BJ (cell line): ENCODE measurements around the gene AFF1. TPM values are rescaled to one million over a fixed set of nuclear protein-coding genes. Genes with fewer than 3 reads are reported as not detected.

Experiments used
- CTCF ChIA-PET: fragments of 350-600 bp; formaldehyde crosslinking; extraction: SDS; loops from one replicate; lab custom pipeline; 2021; ENCODE audit warnings: antibody characterized with exemption, inconsistent platforms; lab: Yijun Ruan, JAX
- POLR2A ChIA-PET: fragments of 300-600 bp; sonication (Branson Sonifier 250); formaldehyde crosslinking; extraction: SDS; loops from one replicate; lab custom pipeline; 2021; ENCODE audit warnings: antibody characterized with exemption; lab: Charles Lee
- DNase-seq: peaks from one replicate; pipeline ENCODE4 v3.0.0-alpha.2; 2011; ENCODE audit warnings: low read depth
- H3K27me3 ChIP-seq: 2 replicates; pipeline ENCODE4 v1.6.0; 2011; ENCODE audit warnings: low read length; ENCODE audit not compliant: control insufficient read depth, insufficient read depth
- H3K36me3 ChIP-seq: 2 replicates; pipeline ENCODE4 v1.5.1; 2011; ENCODE audit warnings: low read length; ENCODE audit not compliant: control insufficient read depth, insufficient read depth
- H3K4me3 ChIP-seq: 2 replicates; pipeline ENCODE4 v1.5.1; 2011; ENCODE audit warnings: low read depth, mild to moderate bottlenecking, control low read depth, low read length
- polyA plus RNA-seq: library from polyadenylated mRNA; depleted of rRNA; stranded (reverse); fragments of >200 nt; gene quantifications from 2 replicates; pipeline ENCODE4 v1.2.3, GENCODE V29; 2011
- TF ChIP-seq, protein P1 (sequence below): IDR thresholded peaks from 2 replicates; pipeline ENCODE4 v1.5.1; 2011; ENCODE audit warnings: low read depth, mild to moderate bottlenecking, control low read depth, inconsistent platforms, low read length, moderate library complexity; ENCODE audit not compliant: insufficient read depth

AFF1 gene
- polyA plus RNA-seq, 1 experiment, result 11.0 TPM

DNA sequence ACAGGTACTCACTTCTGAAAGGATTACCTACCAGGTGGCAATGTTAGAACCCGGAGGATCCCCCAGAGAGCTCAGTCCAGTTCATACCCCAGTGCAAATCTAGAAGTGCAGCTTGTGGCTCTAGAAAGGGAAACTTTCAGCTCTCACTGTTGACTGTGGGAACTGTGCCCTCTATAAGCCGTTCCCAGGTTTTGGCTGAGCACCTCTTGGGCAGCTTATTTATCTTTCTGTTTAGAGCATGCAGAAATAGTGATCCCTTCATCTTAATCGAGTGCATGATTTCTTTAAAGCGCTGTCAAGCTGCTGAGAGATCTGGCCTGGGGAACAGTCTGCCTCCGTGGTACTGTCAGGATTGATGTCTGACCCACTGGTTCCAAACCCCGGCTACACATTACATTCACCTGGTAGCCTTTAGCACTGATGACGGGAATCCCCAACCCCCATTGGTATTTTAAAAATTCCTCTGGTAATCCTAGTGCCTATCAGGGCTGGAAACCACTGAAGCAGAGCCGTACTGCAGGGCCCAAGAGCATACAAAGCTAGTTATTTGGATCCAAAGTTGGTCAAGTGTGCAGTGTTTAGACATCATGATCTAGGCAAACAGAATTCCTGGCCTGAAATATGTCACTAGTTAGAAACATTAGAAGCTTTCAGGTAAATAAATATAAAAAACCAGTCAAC lies 182.4 kb downstream of the AFF1 start:
- POLR2A ChIA-PET, result interaction anchor here (0.5 kb wide), 1 partner anchor 18 kb away, joined by 4 read pairs; no protein-coding TSS in a partner anchor
- no peak for DNase-seq
- Histone ChIP-seq H3K36me3 (peaks cover 11% of the 10 kb centered on the region), H3K27me3 (no peaks in the 10 kb centered on the region), H3K4me3 (no peak overlapping the region)
- TF ChIP-seq, protein P1, sequence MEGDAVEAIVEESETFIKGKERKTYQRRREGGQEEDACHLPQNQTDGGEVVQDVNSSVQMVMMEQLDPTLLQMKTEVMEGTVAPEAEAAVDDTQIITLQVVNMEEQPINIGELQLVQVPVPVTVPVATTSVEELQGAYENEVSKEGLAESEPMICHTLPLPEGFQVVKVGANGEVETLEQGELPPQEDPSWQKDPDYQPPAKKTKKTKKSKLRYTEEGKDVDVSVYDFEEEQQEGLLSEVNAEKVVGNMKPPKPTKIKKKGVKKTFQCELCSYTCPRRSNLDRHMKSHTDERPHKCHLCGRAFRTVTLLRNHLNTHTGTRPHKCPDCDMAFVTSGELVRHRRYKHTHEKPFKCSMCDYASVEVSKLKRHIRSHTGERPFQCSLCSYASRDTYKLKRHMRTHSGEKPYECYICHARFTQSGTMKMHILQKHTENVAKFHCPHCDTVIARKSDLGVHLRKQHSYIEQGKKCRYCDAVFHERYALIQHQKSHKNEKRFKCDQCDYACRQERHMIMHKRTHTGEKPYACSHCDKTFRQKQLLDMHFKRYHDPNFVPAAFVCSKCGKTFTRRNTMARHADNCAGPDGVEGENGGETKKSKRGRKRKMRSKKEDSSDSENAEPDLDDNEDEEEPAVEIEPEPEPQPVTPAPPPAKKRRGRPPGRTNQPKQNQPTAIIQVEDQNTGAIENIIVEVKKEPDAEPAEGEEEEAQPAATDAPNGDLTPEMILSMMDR, result no peak
- CTCF ChIA-PET, result interaction anchor here (0.8 to 2.6 kb wide), 6 partner anchors 9 to 195 kb away, joined by 3 to 10 read pairs (median 4); no protein-coding TSS in a partner anchor

DNA sequence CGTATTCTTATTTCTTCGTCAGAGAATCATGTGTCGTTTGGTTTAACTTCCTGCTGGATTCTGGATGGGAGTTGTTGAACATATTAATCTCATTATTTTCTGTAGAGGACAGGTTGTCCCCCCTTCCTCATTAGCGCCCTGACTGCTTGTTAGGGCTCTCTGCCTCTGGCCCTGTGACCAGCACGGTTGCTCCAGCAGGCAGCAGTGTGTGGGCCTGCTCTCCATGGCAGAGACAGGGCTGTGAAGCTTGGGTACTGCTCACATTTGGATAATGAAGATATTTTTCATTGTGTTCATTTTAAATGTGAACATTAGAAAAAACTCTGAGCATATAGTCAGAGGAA lies 182.9 kb downstream of the AFF1 start:
- Histone ChIP-seq H3K4me3 (no peak overlapping the region), H3K36me3 (peaks cover 11% of the 10 kb centered on the region), H3K27me3 (no peaks in the 10 kb centered on the region)
- DNase-seq, result no peak
- CTCF ChIA-PET, result interaction anchor here (0.5 to 2.6 kb wide), 5 partner anchors 8 to 207 kb away, joined by 3 to 10 read pairs (median 4); no protein-coding TSS in a partner anchor
- POLR2A ChIA-PET, result no interaction called here
- TF ChIP-seq, protein P1, result no peak

DNA sequence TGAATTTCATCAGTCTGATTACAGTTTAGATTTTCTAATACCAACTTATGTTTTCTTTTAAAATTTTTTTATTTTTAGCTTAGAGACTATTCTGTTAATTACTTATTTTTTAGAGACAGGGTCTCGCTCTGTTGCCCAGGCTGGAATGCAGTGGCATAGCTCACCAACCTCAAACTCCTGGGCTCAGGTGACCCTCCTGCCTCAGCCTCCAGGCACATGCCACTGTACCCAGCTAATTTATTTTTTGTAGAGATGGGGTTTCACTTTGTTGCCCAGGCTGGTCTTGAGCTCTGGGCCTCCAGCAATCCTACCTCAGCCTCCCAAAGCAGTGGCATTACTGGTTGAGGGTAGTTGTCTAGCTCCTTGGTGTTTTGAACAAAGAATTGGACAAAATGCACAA lies 183.6 kb downstream of the AFF1 start:
- Histone ChIP-seq H3K27me3 (no peaks in the 10 kb centered on the region), H3K4me3 (no peak overlapping the region), H3K36me3 (peaks cover 11% of the 10 kb centered on the region)
- ChIA-PET POLR2A (no interaction called here), CTCF (interaction anchor here (0.5 to 2.6 kb wide), 3 partner anchors 33 to 207 kb away, joined by 3 to 11 read pairs (median 10); no protein-coding TSS in a partner anchor)
- TF ChIP-seq, protein P1, result no peak
- DNase-seq, result no peak

DNA sequence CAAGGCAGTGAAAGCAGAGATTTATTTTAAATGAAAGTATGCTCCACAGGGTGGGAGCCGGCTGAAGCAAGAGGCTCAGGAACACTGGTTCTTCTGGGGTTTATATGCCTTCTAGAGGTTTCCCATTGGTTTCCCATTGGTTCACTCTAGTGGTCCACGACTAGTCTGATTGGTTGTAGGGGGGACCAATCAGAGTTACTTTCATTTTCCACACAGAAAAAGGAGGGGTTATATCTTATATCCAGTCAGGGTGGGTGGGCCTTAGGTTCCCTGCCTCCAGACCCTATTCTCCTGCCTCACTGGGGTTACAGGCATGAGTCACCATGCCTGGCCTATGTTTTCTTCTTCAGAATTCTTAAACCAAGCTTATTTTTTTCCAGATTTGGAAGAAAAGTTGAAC lies 184.0 kb downstream of the AFF1 start:
- Histone ChIP-seq H3K27me3 (no peaks in the 10 kb centered on the region), H3K4me3 (no peak overlapping the region), H3K36me3 (peaks cover 11% of the 10 kb centered on the region)
- TF ChIP-seq, protein P1, result no peak
- CTCF ChIA-PET, result interaction anchor here (1.9 to 2.6 kb wide), 2 partner anchors 32 to 196 kb away, joined by 10 to 11 read pairs; no protein-coding TSS in a partner anchor
- POLR2A ChIA-PET, result interaction anchor here (0.6 kb wide), 1 partner anchor 190 kb away, joined by 8 read pairs; no protein-coding TSS in a partner anchor
- no peak for DNase-seq

DNA sequence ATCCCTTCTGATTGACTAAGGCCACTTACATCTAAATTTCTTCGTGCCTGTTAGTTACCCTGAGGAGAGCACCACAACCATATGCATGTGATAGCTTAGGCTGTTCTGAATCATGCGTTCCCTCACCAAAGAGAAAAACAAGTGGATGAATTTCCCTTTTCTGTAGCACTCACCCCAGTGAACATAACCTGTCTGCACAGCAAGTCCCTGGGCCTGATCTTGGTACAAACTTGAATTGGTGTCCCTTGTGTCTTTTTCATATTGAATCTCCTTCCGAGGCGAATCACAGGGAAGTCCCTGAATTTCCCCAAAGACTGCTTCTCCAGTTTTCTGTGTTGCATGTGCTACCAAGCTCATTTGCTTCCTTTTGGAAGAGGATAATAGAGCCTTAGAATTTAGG lies 185.2 kb downstream of the AFF1 start:
- no peak for DNase-seq
- TF ChIP-seq, protein P1, result no peak
- no peaks in the 10 kb centered on the region for H3K27me3 ChIP-seq
- POLR2A ChIA-PET, result no interaction called here
- CTCF ChIA-PET, result interaction anchor here (0.6 to 2.6 kb wide), 2 partner anchors 31 to 192 kb away, joined by 3 to 10 read pairs; no protein-coding TSS in a partner anchor
- H3K4me3 ChIP-seq, result no peak overlapping the region
- H3K36me3 ChIP-seq, result peaks cover 5% of the 10 kb centered on the region
